ENCODE results near the gene ZC4H2. TPM values are rescaled to one million over a fixed set of nuclear protein-coding genes. Genes with fewer than 3 reads are reported as not detected.

The ZC4H2 gene, protein sequence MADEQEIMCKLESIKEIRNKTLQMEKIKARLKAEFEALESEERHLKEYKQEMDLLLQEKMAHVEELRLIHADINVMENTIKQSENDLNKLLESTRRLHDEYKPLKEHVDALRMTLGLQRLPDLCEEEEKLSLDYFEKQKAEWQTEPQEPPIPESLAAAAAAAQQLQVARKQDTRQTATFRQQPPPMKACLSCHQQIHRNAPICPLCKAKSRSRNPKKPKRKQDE
- total RNA-seq = 8.6 and 10.9 TPM in 2 replicates

DNA sequence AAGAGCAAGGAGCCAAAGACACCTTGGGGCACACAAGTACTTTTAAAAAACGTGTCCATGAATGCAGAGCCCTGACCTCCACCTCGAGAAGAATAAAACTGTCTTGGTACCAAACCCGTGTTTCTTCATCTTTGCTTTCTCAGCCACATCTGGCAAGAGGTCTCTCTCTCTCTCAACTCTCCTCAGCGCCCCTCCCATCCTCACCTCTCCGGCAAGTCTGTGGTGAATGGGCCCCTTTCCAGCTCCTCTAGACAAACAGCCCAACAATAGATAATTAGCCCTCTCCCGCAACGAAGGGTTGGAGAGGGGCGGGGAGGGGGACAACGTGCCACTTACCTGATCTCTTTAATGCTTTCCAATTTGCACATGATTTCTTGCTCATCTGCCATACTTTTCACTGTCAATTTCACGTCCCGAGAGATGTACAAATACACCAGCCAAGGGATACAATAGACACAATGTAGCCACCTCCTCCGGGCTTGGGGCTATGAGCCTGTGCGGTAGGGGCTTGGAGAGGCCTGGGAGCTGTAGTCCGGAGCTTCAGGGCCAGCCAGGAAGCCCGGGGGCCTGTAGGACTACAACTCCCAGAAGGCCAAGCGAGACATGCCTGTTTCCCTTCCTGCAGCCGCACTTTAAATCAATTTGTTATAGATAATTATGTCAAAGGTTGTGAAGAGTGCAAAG lies at the start of gene ZC4H2:
ZC4H2 (minus strand) TSS at position 462 of the 684 bp plus-strand sequence; CDS start at position 389, 73 bp downstream.

Other genes with a start within 250 kb of the ZC4H2 start
- 2.3 and 2.5 TPM in 2 replicates for gene ZC3H12B, start 58.4 kb upstream of the ZC4H2 start, total RNA-seq

Data from articular chondrocyte of knee joint (primary cell).